Keratinocyte (primary cell): ENCODE results near the gene SNX19. TPM values are rescaled to one million over a fixed set of nuclear protein-coding genes. Genes with fewer than 3 reads are reported as not detected.

Source experiments
- DNase-seq: peaks from one replicate; pipeline ENCODE4 v3.0.0-alpha.2; 2011; ENCODE audit warnings: low read depth, missing footprints, low spot score
- FAIRE-seq: peaks from 2 replicates; lab custom pipeline; 2011; peaks lifted over from hg19 to GRCh38; lab: Jason Lieb, UNC
- H2AFZ ChIP-seq: 2 replicates; pipeline ENCODE4 v1.6.0; 2012; ENCODE audit warnings: low read length, control low read depth, inconsistent platforms; ENCODE audit not compliant: control insufficient read depth
- H3K27ac ChIP-seq: 2 replicates; pipeline ENCODE4 v1.5.1; 2011; ENCODE audit warnings: low read length; ENCODE audit not compliant: control insufficient read depth, insufficient read depth
- H3K27me3 ChIP-seq: 3 replicates; pipeline ENCODE4 v1.6.0; 2011; ENCODE audit warnings: low read length; ENCODE audit not compliant: control insufficient read depth, insufficient read depth; ENCODE audit errors: extremely low read depth
- H3K36me3 ChIP-seq, 2 experiments: 2 replicates in 1 of 2; 3 replicates in 1 of 2; pipeline ENCODE4 v1.5.1; 2011; ENCODE audit warnings: low read length in 2 of 2, mild to moderate bottlenecking in 1 of 2; ENCODE audit not compliant: control insufficient read depth in 2 of 2, insufficient read depth in 2 of 2; ENCODE audit errors: extremely low read depth in 1 of 2
- H3K4me1 ChIP-seq: 3 replicates; pipeline ENCODE4 v1.5.1; 2011; ENCODE audit warnings: low read length; ENCODE audit not compliant: control insufficient read depth, insufficient read depth; ENCODE audit errors: extremely low read depth
- H3K4me2 ChIP-seq: 3 replicates; pipeline ENCODE4 v1.6.0; 2011; ENCODE audit warnings: low read depth, low read length; ENCODE audit not compliant: control insufficient read depth, insufficient read depth; ENCODE audit errors: extremely low read depth
- H3K4me3 ChIP-seq, 3 experiments: fragments of 200-600 bp in 1 of 3; sonication (generic) in 1 of 3; 2 replicates in 2 of 3; 3 replicates in 1 of 3; pipeline ENCODE4 v1.5.1; 2011 to 2016; ENCODE audit warnings: low read length in 3 of 3, mild to moderate bottlenecking in 3 of 3, control low read depth in 2 of 3, inconsistent platforms in 1 of 3, low read depth in 1 of 3, mixed read lengths in 1 of 3, mixed run types in 1 of 3, moderate library complexity in 1 of 3; ENCODE audit not compliant: control insufficient read depth in 2 of 3, insufficient read depth in 2 of 3; ENCODE audit errors: extremely low read depth in 1 of 3
- H3K79me2 ChIP-seq: 2 replicates; pipeline ENCODE4 v1.6.0; 2012; ENCODE audit warnings: low read length; ENCODE audit not compliant: control insufficient read depth, insufficient read depth
- H3K9ac ChIP-seq: 3 replicates; pipeline ENCODE4 v1.6.0; 2011; ENCODE audit warnings: low read length; ENCODE audit not compliant: control insufficient read depth, insufficient read depth; ENCODE audit errors: extremely low read depth
- H3K9me1 ChIP-seq: 3 replicates; pipeline ENCODE4 v1.6.0; 2011; ENCODE audit warnings: low read length; ENCODE audit not compliant: control insufficient read depth, insufficient read depth; ENCODE audit errors: extremely low read depth
- H3K9me3 ChIP-seq: 2 replicates; pipeline ENCODE4 v1.5.1; 2012; ENCODE audit warnings: low read depth, low read length; ENCODE audit not compliant: control insufficient read depth
- H4K20me1 ChIP-seq: 3 replicates; pipeline ENCODE4 v1.6.0; 2011; ENCODE audit warnings: low read length; ENCODE audit not compliant: control insufficient read depth, insufficient read depth; ENCODE audit errors: extremely low read depth
- CTCF ChIP-seq, 3 experiments: IDR thresholded peaks in 1 of 3; conservative IDR thresholded peaks in 1 of 3; optimal IDR thresholded peaks in 1 of 3; 2 replicates in 2 of 3; 3 replicates in 1 of 3; pipeline versions ENCODE3 to v1.5.1; 2011; ENCODE audit warnings: low read length in 3 of 3, mild to moderate bottlenecking in 3 of 3, moderate library complexity in 2 of 3, control low read depth in 1 of 3, inconsistent platforms in 1 of 3; ENCODE audit not compliant: insufficient read depth in 2 of 3; ENCODE audit errors: extremely low read depth in 1 of 3
- EZH2 ChIP-seq: IDR thresholded peaks from one replicate; pipeline ENCODE4 v1.6.1; 2012; ENCODE audit warnings: inconsistent platforms, mild to moderate bottlenecking, low read length, moderate library complexity
- dilution Hi-C: fragments of 300-500 bp; cut with MboI; formaldehyde crosslinking; loops from one replicate; pipeline ENCODE4 v1.7.0; 2020; ENCODE audit warnings: low sequenced_read_pairs; ENCODE audit not compliant: extremely low pct_ligation_motif_present
- polyA plus RNA-seq, 5 experiments: library from polyadenylated mRNA; depleted of rRNA in 3 of 5; stranded (reverse) in 3 of 5; stranded (forward) in 1 of 5; unstranded in 1 of 5; fragments of >200 nt; gene quantifications; 1 replicate in 1 of 5; 2 replicates in 3 of 5; 3 replicates in 1 of 5; pipeline versions ENCODE4 v1.2.1 to v1.2.3, GENCODE V29; 2011 to 2012; ENCODE audit warnings: missing spikeins in 2 of 5, low read depth in 1 of 5, low replicate concordance in 1 of 5

The SNX19 gene
- polyA plus RNA-seq, 1 donor (not counting 4 experiments of a cell fraction or from before 2014, with no cell fraction given): 29.1 TPM

- Histone ChIP-seq H3K9me3 (no peaks in the 10 kb centered on the region), H3K79me2 (no peaks in the 10 kb centered on the region), H3K4me1 (peaks cover 31% of the 10 kb centered on the region), H2AFZ (no peak overlapping the region), H3K9me1 (peaks cover 4% of the 10 kb centered on the region), H3K4me2 (no peak overlapping the region), H3K36me3 (peaks cover 20 to 21% of the 10 kb centered on the region in 2 experiments), H4K20me1 (no peaks in the 10 kb centered on the region), H3K27ac (peak overlapping the region; percentile 62), H3K9ac (no peak overlapping the region), H3K4me3 (no peak overlapping the region), H3K27me3 (no peaks in the 10 kb centered on the region)
- peak; percentile 29 for FAIRE-seq
- DNase-seq: no peak
- TF ChIP-seq EZH2 (no peak), CTCF (optimal IDR thresholded peaks at IDR 0.05 in 1 of 3, IDR thresholded peaks at IDR 0.05 in 1 of 3, conservative IDR thresholded peaks at IDR 0.05 in 1 of 3; ENCODE audit: extremely low read depth in 1 of 3, insufficient read depth in 2 of 3, low read length in 3 of 3) (no peak)
- dilution Hi-C loops: no loop called here
These were observed 42.5 kb downstream of the SNX19 start for GRCh38 chr11:130873761-130874160.

- Histone ChIP-seq H3K4me2 (no peak overlapping the region), H3K79me2 (no peaks in the 10 kb centered on the region), H3K27me3 (no peaks in the 10 kb centered on the region), H2AFZ (no peak overlapping the region), H3K9me1 (peaks cover 4% of the 10 kb centered on the region), H3K9me3 (no peaks in the 10 kb centered on the region), H3K9ac (no peak overlapping the region), H3K4me3 (no peak overlapping the region), H3K4me1 (peaks cover 31% of the 10 kb centered on the region), H3K27ac (peak overlapping the region; percentile 30), H4K20me1 (no peaks in the 10 kb centered on the region), H3K36me3 (peaks cover 14 to 15% of the 10 kb centered on the region in 2 experiments)
- FAIRE-seq (no peak), DNase-seq (no peak)
- dilution Hi-C loops: no loop called here
- TF ChIP-seq EZH2 (no peak), CTCF (optimal IDR thresholded peaks at IDR 0.05 in 1 of 3, IDR thresholded peaks at IDR 0.05 in 1 of 3, conservative IDR thresholded peaks at IDR 0.05 in 1 of 3; ENCODE audit: extremely low read depth in 1 of 3, insufficient read depth in 2 of 3, low read length in 3 of 3) (no peak)
These were observed 43.3 kb downstream of the SNX19 start for GRCh38 chr11:130872981-130873380.
